ENCODE data around the gene PIM3. TPM values are rescaled to one million over a fixed set of nuclear protein-coding genes. Genes with fewer than 3 reads are reported as not detected.
A peak's percentile ranks its signal among the peaks of the same experiment; 100 is the strongest.
"Not testable (repeated sequence)": the region's sequence is repeated elsewhere in the genome, so short reads cannot be mapped to it uniquely, and the experiment has no call there.

Gene PIM3
- total RNA-seq, 5 donors from 2014 or later (not counting 1 experiment from before 2014, with no cell fraction given), result 61.5 to 167 (median 65.0) TPM

DNA sequence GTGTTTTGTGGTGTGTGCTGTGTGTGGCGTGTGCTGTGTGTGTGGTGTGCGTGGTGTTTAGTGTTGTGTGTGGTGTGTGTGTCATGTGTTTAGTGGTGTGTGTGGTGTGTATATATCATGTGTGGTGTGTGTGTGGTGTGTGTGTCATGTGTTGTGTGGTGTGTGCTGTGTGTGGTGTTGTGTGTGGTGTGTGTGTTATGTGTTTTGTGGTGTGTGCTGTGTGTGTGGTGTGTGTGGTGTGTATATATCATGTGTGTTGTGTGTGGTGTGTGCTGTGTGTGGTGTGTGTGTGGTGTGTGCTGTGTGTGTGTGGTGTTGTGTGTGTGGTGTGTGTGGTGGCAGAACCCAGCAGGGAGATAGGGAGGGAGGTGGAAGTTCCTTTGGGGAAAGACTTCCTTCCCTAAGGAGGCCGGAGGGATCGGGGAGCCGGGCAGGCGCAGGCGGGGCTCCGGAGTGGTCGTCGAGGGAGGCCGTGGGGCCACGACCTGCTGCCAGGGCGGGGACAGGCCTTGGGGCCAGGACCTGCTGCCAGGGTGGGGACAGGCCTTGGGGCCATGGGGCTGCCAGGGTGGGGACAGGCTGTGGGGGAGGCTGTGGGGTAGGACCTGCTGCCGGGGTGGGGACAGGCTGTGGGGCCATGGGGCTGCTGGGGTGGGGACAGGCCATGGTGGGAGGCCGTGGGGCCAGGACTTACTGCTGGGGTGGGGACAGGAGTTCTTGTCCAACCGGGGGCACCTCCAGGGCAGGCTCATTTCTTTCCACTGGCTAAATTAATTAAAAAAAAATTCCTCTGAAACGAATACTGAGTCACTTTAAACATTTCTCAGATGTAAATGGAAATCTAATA, 15.2 kb downstream of the PIM3 start:
- ChIA-PET POLR2A (no interaction called here), CTCF (interaction anchor here in 1 of 2 donors (1.4 kb wide), 1 partner anchor 50 kb away, joined by 4 read pairs; no protein-coding TSS in a partner anchor)
- H3K4me1 Mint-ChIP-seq, result peaks cover 18 to 21% (median 19%) of the 10 kb centered on the region in 3 donors
- H3K27me3 Mint-ChIP-seq, result peaks cover 0 to 4% of the 10 kb centered on the region in 2 donors
- 70% methylated on average over 7 of the region's 17 CpGs for WGBS (ENCODE audit: insufficient coverage)
- Histone ChIP-seq H3K36me3 (ENCODE audit: control insufficient read depth in 2 of 2, extremely low read depth in 1 of 2, insufficient read depth in 1 of 2, low read length in 1 of 2) (no peaks in the 10 kb centered on the region), H3K4me3 (ENCODE audit: control insufficient read depth in 1 of 2, extremely low read depth in 1 of 2, low read length in 1 of 2) (no peak overlapping the region), H3K27ac (ENCODE audit: low read length) (peak overlapping the region; percentile 63), H3K9me3 (no peaks in the 10 kb centered on the region), H3K27me3 (replicated peaks in 1 of 2; ENCODE audit: control insufficient read depth in 2 of 2, extremely low read depth in 1 of 2, insufficient read depth in 2 of 2, low read length in 1 of 2) (no peaks in the 10 kb centered on the region), H3K4me1 (ENCODE audit: control insufficient read depth in 1 of 2, extremely low read depth in 1 of 2, insufficient read depth in 2 of 2, low read length in 2 of 2) (peaks cover 12 to 37% of the 10 kb centered on the region in 2 experiments)
- DNase-seq (peak in 4 of 35 experiments; percentile 2 to 26 (median 4)), ATAC-seq (replicated peaks in 1 of 4) (peak in 2 of 4 experiments; percentile 13 to 20)
- H3K4me3 Mint-ChIP-seq, result peak overlapping the region in 1 of 3 donors; percentile 36
- peak overlapping the region; percentile 71 to 84 for H3K27ac Mint-ChIP-seq
- peaks cover 9% of the 10 kb centered on the region for H3K36me3 Mint-ChIP-seq
- H3K9me3 Mint-ChIP-seq, result peaks cover 8 to 9% (median 8%) of the 10 kb centered on the region in 3 donors

DNA sequence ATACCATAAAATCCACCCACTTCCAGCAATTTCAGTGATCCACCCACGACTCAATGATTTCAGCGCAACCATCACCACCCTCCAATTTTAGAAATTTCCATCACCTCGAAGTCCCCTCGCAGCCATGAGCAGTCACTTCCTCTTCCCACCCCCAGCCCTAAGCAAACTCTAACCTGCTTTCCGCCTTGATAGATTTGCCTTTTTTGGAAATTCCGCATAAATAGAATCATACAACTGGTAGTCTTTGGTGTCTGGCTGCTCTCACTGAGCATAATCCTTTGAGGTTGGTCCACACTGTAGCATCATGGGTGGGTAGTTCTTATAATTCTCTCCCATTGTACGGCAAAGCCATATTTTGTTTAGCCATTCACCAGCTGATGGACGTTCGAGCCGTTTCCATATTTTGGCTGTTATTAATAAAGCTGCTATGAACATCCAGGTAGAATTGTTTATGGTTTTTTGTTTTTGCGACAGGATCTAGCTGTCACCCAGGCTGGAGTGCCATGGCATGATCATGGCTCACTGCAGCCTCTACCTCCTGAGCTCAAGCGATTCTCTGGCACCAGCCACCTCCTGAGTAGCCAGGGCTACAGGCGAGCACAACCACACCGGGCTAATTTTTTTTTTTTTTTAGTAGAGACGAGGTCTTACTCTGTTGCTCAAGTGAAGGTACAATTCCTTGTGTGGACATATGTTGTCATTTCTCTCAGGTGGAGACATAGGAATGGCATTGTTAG, 16.0 kb downstream of the PIM3 start:
- Mint-ChIP-seq H3K9me3 (peaks cover 8 to 9% (median 8%) of the 10 kb centered on the region in 3 donors), H3K27me3 (peaks cover 3 to 4% of the 10 kb centered on the region in 2 donors), H3K4me3 (peak overlapping the region in 1 of 3 donors; percentile 32), H3K4me1 (peaks cover 14 to 18% (median 15%) of the 10 kb centered on the region in 3 donors), H3K36me3 (peaks cover 9% of the 10 kb centered on the region), H3K27ac (peak overlapping the region; percentile 71 to 84)
- peaks cover 10 to 29% of the 10 kb centered on the region in 2 experiments for H3K4me1 ChIP-seq (ENCODE audit: control insufficient read depth in 1 of 2, extremely low read depth in 1 of 2, insufficient read depth in 2 of 2, low read length in 2 of 2)
- no peak overlapping the region for H3K4me3 ChIP-seq (ENCODE audit: control insufficient read depth in 1 of 2, extremely low read depth in 1 of 2, low read length in 1 of 2)
- H3K27me3 ChIP-seq (replicated peaks in 1 of 2; ENCODE audit: control insufficient read depth in 2 of 2, extremely low read depth in 1 of 2, insufficient read depth in 2 of 2, low read length in 1 of 2), result no peaks in the 10 kb centered on the region
- H3K27ac ChIP-seq (ENCODE audit: low read length), result peak overlapping the region; percentile 63
- 32% methylated on average over 5 of the region's 15 CpGs for WGBS (ENCODE audit: insufficient coverage)
- DNase-seq (peak in 10 of 35 experiments; percentile 4 to 73 (median 39)), ATAC-seq (replicated peaks in 1 of 4) (peak; percentile 63 to 72 (median 64))
- no peaks in the 10 kb centered on the region for H3K36me3 ChIP-seq (ENCODE audit: control insufficient read depth in 2 of 2, extremely low read depth in 1 of 2, insufficient read depth in 1 of 2, low read length in 1 of 2)
- H3K9me3 ChIP-seq, result no peaks in the 10 kb centered on the region
- ChIA-PET POLR2A (interaction anchor here in 1 of 2 donors (0.6 kb wide), 1 partner anchor 40 kb away, joined by 3 read pairs; no protein-coding TSS in a partner anchor), CTCF (interaction anchor here (0.7 to 1.4 kb wide), 2 partner anchors 51 to 538 kb away, joined by 3 to 4 read pairs; no protein-coding TSS in a partner anchor)

DNA sequence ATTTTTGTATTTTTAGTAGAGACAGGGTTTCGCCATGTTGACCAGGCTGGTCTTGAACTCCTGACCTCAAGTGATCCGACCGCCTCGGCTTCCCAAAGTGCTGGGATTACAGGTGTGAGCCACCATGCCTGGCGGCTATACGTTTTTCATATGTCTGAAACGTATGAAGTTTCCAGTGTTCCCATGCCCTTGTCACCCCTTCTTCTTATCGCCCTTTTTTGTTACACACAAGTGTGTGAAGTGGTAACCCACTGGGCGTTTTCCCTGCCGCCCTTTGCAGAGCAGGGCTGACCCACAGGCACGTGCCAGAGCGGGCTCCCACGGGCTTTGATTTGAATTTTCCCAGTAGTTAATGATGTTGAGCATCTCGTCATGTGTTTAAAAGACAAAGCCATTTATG, 17.0 kb downstream of the PIM3 start:
- Mint-ChIP-seq H3K4me3 (no peak overlapping the region), H3K4me1 (peaks cover 14 to 18% (median 17%) of the 10 kb centered on the region in 3 donors), H3K27ac (no peak overlapping the region), H3K9me3 (peaks cover 8 to 9% (median 8%) of the 10 kb centered on the region in 3 donors), H3K36me3 (peaks cover 9% of the 10 kb centered on the region), H3K27me3 (peaks cover 4 to 9% of the 10 kb centered on the region in 2 donors)
- ChIA-PET POLR2A (no interaction called here), CTCF (no interaction called here)
- Histone ChIP-seq H3K9me3 (no peaks in the 10 kb centered on the region), H3K27me3 (replicated peaks in 1 of 2; ENCODE audit: control insufficient read depth in 2 of 2, extremely low read depth in 1 of 2, insufficient read depth in 2 of 2, low read length in 1 of 2) (peaks cover 0 to 4% of the 10 kb centered on the region in 2 experiments), H3K4me3 (ENCODE audit: control insufficient read depth in 1 of 2, extremely low read depth in 1 of 2, low read length in 1 of 2) (no peak overlapping the region), H3K4me1 (ENCODE audit: control insufficient read depth in 1 of 2, extremely low read depth in 1 of 2, insufficient read depth in 2 of 2, low read length in 2 of 2) (peaks cover 10 to 19% of the 10 kb centered on the region in 2 experiments), H3K27ac (ENCODE audit: low read length) (no peak overlapping the region), H3K36me3 (ENCODE audit: control insufficient read depth in 2 of 2, extremely low read depth in 1 of 2, insufficient read depth in 1 of 2, low read length in 1 of 2) (no peaks in the 10 kb centered on the region)
- ATAC-seq (replicated peaks in 1 of 4) (no peak), DNase-seq (no peak)
- 97% methylated on average over 4 of the region's 14 CpGs for WGBS (ENCODE audit: insufficient coverage)

DNA sequence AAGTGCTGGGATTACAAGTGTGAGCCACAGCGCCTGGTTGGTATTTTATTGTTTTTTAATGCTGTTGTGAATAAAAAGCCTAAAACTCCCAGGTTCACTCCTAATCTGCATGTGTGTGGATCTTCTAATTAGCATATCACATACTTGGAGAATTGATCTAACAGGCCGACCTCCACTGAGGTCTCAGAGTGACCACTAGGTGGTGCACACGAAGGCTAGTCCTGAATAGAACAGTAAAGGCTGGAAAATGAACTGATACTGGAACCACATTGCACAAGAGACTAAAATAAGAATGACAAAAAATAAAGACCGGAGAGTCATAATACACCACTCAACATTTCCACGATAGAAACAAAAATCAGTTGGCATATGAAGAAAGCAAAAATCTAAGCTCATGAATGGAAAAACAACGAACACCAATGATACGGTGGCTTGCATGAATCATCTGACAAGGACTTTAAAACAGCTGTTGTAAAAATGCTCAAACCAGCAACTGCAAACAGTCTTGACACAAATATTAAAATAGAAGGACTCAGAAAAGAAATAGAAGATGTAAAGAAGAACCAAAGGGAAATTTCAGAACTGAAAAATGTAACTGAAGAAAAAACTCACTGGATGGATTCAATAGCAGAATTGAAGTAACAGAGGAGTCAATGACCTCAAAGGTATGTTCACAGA, 19.2 kb downstream of the PIM3 start:
- WGBS (ENCODE audit: insufficient coverage), result 33% methylated on average over 2 of the region's 7 CpGs
- CTCF ChIA-PET, result interaction anchor here in 1 of 2 donors (1.0 kb wide), 1 partner anchor 19 kb away, joined by 4 read pairs; the partner anchor contains the start of gene PIM3

DNA sequence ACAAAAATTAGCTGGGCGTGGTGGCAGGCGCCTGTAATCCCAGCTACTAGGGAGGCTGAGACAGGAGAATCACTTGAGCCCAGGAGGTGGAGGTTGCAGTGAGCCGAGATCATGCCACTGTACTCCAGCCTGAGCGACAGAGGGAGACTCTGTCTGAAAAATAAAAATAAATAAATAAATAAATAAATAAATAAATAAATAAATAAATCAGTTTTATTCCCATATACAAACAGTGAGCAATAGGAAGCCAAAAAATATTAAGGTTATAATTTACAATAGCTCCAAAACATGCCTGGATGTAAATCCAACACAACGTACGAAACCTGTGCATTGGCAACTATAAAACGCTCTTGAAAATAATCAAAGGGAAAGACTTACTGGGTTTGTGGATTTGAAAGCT, 21.2 kb downstream of the PIM3 start:
- DNase-seq; H3K36me3 ChIP-seq (ENCODE audit: control insufficient read depth in 2 of 2, extremely low read depth in 1 of 2, insufficient read depth in 1 of 2, low read length in 1 of 2); H3K4me1 Mint-ChIP-seq; H3K27ac ChIP-seq (ENCODE audit: low read length); H3K9me3 ChIP-seq; POLR2A ChIA-PET; H3K27ac Mint-ChIP-seq; H3K4me3 ChIP-seq (ENCODE audit: control insufficient read depth in 1 of 2, extremely low read depth in 1 of 2, low read length in 1 of 2); H3K4me3 Mint-ChIP-seq; ATAC-seq (replicated peaks in 1 of 4): not testable (repeated sequence)
- CTCF ChIA-PET, result interaction anchor here in 1 of 2 donors (1.2 kb wide), 1 partner anchor 49 kb away, joined by 3 read pairs; no protein-coding TSS in a partner anchor
- Histone ChIP-seq H3K4me1 (ENCODE audit: control insufficient read depth in 1 of 2, extremely low read depth in 1 of 2, insufficient read depth in 2 of 2, low read length in 2 of 2) (peaks cover under 1 to 14% of the 10 kb centered on the region in 2 experiments), H3K27me3 (replicated peaks in 1 of 2; ENCODE audit: control insufficient read depth in 2 of 2, extremely low read depth in 1 of 2, insufficient read depth in 2 of 2, low read length in 1 of 2) (peaks cover 0 to 27% of the 10 kb centered on the region in 2 experiments)
- 100% methylated on average over 1 of the region's 7 CpGs for WGBS (ENCODE audit: insufficient coverage)
- Mint-ChIP-seq H3K9me3 (peaks cover 14 to 22% (median 15%) of the 10 kb centered on the region in 3 donors), H3K27me3 (peaks cover 8 to 36% of the 10 kb centered on the region in 2 donors), H3K36me3 (peaks cover 17% of the 10 kb centered on the region)

More for the DNA sequence above, 19.2 kb downstream of the PIM3 start:
- H3K36me3 ChIP-seq (ENCODE audit: control insufficient read depth in 2 of 2, extremely low read depth in 1 of 2, insufficient read depth in 1 of 2, low read length in 1 of 2), result no peaks in the 10 kb centered on the region
- Mint-ChIP-seq H3K9me3 (peaks cover 8 to 9% (median 8%) of the 10 kb centered on the region in 3 donors), H3K27ac (no peak overlapping the region), H3K36me3 (peaks cover 9% of the 10 kb centered on the region), H3K4me3 (no peak overlapping the region), H3K4me1 (peaks cover 19 to 24% (median 24%) of the 10 kb centered on the region in 3 donors), H3K27me3 (peaks cover 8 to 19% of the 10 kb centered on the region in 2 donors)
- POLR2A ChIA-PET, result no interaction called here
- H3K4me3 ChIP-seq (ENCODE audit: control insufficient read depth in 1 of 2, extremely low read depth in 1 of 2, low read length in 1 of 2), result no peak overlapping the region
- H3K4me1 ChIP-seq (ENCODE audit: control insufficient read depth in 1 of 2, extremely low read depth in 1 of 2, insufficient read depth in 2 of 2, low read length in 2 of 2), result peaks cover 10 to 30% of the 10 kb centered on the region in 2 experiments
- H3K27ac ChIP-seq (ENCODE audit: low read length), result no peak overlapping the region
- H3K9me3 ChIP-seq, result no peaks in the 10 kb centered on the region
- peaks cover 0 to 23% of the 10 kb centered on the region in 2 experiments for H3K27me3 ChIP-seq (replicated peaks in 1 of 2; ENCODE audit: control insufficient read depth in 2 of 2, extremely low read depth in 1 of 2, insufficient read depth in 2 of 2, low read length in 1 of 2)
- DNase-seq (peak in 1 of 35 experiments; percentile 58), ATAC-seq (replicated peaks in 1 of 4) (no peak)

Measured in T-cell (primary cell).